H1 (cell line): ENCODE results near the gene TUBGCP6. TPM values are rescaled to one million over a fixed set of nuclear protein-coding genes. Genes with fewer than 3 reads are reported as not detected.

Source experiments
- BACH1 ChIP-seq: IDR thresholded peaks from 2 replicates; pipeline ENCODE4 v1.6.1; 2012; ENCODE audit warnings: low read length, improper control_type of control experiment
- BRCA1 ChIP-seq: IDR thresholded peaks from 2 replicates; pipeline ENCODE4 v1.6.1; 2012; ENCODE audit warnings: low read depth, low read length, improper control_type of control experiment
- CHD2 ChIP-seq: IDR thresholded peaks from 2 replicates; pipeline ENCODE4 v1.6.1; 2012; ENCODE audit warnings: low read length, improper control_type of control experiment
- EGR1 ChIP-seq: IDR thresholded peaks from 2 replicates; pipeline ENCODE4 v1.6.1; 2011; ENCODE audit warnings: low read depth, low read length, borderline replicate concordance
- GABPA ChIP-seq: IDR thresholded peaks from 2 replicates; pipeline ENCODE4 v1.6.1; 2011; ENCODE audit warnings: mild to moderate bottlenecking, low read length, moderate library complexity, borderline replicate concordance; ENCODE audit not compliant: insufficient read depth
- HDAC2 ChIP-seq, 2 experiments: fragments of 300-600 bp in 1 of 2; sonication (generic) in 1 of 2; IDR thresholded peaks; 2 replicates each; pipeline ENCODE4 v1.6.1; 2011 to 2012; ENCODE audit warnings: low read depth in 2 of 2, low read length in 2 of 2, mild to moderate bottlenecking in 2 of 2, moderate library complexity in 2 of 2, borderline replicate concordance in 1 of 2, inconsistent platforms in 1 of 2
- KDM1A ChIP-seq: fragments of 200-600, 300-600 bp; sonication (generic); IDR thresholded peaks from 2 replicates; pipeline ENCODE4 v1.7.1; 2016; ENCODE audit warnings: mild to moderate bottlenecking, low read length, borderline replicate concordance
- RFX5 ChIP-seq: IDR thresholded peaks from 2 replicates; pipeline ENCODE4 v1.6.1; 2011; ENCODE audit warnings: low read depth, low read length, improper control_type of control experiment, borderline replicate concordance
- SRF ChIP-seq: IDR thresholded peaks from 2 replicates; pipeline ENCODE4 v1.6.1; 2011; ENCODE audit warnings: mild to moderate bottlenecking, low read depth, low read length, moderate library complexity
- TCF12 ChIP-seq: IDR thresholded peaks from 2 replicates; pipeline ENCODE4 v1.6.1; 2011; ENCODE audit warnings: low read depth, mild to moderate bottlenecking, low read length
- polyA plus RNA-seq, 7 experiments: library from polyadenylated mRNA; depleted of rRNA in 3 of 7; stranded (reverse) in 5 of 7; unstranded in 2 of 7; fragments of >200 nt in 5 of 7; fragments of 200-250 nt in 2 of 7; gene quantifications; 1 replicate in 5 of 7; 2 replicates in 1 of 7; 4 replicates in 1 of 7; pipeline versions ENCODE4 v1.2.1 to v1.2.3, GENCODE V29; 2011 to 2013; ENCODE audit warnings: missing spikeins in 2 of 7, mixed read lengths in 2 of 7
- total RNA-seq: library from RNA; stranded (reverse); fragmentation: NEBNext Ultra II Directional; extraction: Animal tissue kit (Norgen Biotek cat#: 25700); gene quantifications from 2 replicates; pipeline ENCODE4 v1.2.1, GENCODE V29; 2021
- TF ChIP-seq, protein P1 (sequence below), 3 experiments: IDR thresholded peaks; 1 replicate in 2 of 3; 2 replicates in 1 of 3; pipeline versions ENCODE4 v1.5.1 to v1.6.1; 2011; ENCODE audit warnings: low read length in 3 of 3, mild to moderate bottlenecking in 3 of 3, inconsistent platforms in 2 of 3, low read depth in 1 of 3, moderate library complexity in 1 of 3; ENCODE audit not compliant: insufficient read depth in 1 of 3; ENCODE audit errors: control extremely low read depth in 1 of 3
- TF ChIP-seq, protein P2 (sequence below): IDR thresholded peaks from 2 replicates; pipeline ENCODE4 v1.6.1; 2012; ENCODE audit warnings: inconsistent platforms
- TF ChIP-seq, protein P3 (sequence below): IDR thresholded peaks from 2 replicates; pipeline ENCODE4 v1.6.1; 2011; ENCODE audit warnings: low read depth, mild to moderate bottlenecking, low read length; ENCODE audit not compliant: insufficient read depth

The TUBGCP6 gene
- total and polyA plus RNA-seq, 2 of the 8 experiments (the other 6 are each of a cell fraction or from before 2014, with no cell fraction given), result 24.2 to 24.7 TPM

DNA sequence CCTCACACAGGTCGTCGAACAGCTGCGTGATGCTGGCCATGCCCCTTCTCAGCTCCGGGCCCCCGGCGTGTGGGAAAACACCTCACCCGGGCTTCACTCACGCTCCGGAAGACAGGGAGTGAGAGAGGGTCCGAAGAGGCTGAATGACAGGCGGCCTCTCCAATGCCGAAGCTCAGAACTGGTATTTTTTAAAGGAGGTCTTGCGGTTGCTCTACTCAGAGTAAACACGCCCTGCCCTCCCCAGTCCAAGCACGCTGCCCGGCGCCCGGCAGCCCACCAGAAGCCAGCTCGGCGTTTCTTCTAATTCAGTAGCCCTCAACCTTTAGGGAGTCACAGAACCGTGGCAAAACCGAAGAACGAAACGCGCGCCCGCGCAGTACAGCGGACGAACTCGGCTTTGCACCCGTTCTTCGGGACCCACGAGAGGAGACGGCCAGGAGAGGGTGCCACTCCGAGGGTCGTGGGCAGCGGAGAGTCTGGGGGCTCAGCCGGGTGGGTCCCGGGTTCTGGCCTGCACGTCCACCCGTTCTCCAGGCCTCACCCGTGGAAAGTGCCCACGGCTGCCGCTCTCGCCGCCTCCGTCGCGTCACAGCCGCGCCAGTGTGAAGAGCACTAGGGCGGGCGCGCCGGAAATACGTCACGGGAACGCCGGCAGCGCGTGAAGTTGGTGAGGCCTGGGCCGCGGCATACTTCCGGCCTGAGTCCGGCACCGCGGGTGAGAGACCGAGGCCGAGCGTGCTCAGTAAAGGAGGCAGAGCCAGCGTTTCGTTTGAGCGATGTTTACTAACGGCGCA is at the start of gene TUBGCP6 (continued):
- TF ChIP-seq EGR1 (no peak), SRF (peak; percentile 82), CHD2 (peak; percentile 58; the same call in 1 of the 2 replicates), BACH1 (peak; percentile 68), KDM1A (no peak), HDAC2 (IDR thresholded peaks at IDR 0.05; ENCODE audit: borderline replicate concordance in 1 of 2, low read depth in 2 of 2, low read length in 2 of 2) (peak in 1 of 2 experiments; percentile 88; a peak in 2 of 4 replicates), RFX5 (no peak), BRCA1 (peak; percentile 41; the same call in 1 of the 2 replicates), TCF12 (no peak), GABPA (peak; percentile 96)
- TF ChIP-seq, protein P1, sequence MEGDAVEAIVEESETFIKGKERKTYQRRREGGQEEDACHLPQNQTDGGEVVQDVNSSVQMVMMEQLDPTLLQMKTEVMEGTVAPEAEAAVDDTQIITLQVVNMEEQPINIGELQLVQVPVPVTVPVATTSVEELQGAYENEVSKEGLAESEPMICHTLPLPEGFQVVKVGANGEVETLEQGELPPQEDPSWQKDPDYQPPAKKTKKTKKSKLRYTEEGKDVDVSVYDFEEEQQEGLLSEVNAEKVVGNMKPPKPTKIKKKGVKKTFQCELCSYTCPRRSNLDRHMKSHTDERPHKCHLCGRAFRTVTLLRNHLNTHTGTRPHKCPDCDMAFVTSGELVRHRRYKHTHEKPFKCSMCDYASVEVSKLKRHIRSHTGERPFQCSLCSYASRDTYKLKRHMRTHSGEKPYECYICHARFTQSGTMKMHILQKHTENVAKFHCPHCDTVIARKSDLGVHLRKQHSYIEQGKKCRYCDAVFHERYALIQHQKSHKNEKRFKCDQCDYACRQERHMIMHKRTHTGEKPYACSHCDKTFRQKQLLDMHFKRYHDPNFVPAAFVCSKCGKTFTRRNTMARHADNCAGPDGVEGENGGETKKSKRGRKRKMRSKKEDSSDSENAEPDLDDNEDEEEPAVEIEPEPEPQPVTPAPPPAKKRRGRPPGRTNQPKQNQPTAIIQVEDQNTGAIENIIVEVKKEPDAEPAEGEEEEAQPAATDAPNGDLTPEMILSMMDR (IDR thresholded peaks at IDR 0.05; ENCODE audit: control extremely low read depth in 1 of 3, insufficient read depth in 1 of 3, low read depth in 1 of 3, low read length in 3 of 3), result peak in 2 of 3 experiments; percentile 8 to 16; a peak in 3 of 4 replicates
- TF ChIP-seq, protein P2, sequence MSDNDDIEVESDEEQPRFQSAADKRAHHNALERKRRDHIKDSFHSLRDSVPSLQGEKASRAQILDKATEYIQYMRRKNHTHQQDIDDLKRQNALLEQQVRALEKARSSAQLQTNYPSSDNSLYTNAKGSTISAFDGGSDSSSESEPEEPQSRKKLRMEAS, result peak; percentile 74
- TF ChIP-seq, protein P3, sequence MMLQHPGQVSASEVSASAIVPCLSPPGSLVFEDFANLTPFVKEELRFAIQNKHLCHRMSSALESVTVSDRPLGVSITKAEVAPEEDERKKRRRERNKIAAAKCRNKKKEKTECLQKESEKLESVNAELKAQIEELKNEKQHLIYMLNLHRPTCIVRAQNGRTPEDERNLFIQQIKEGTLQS, result peak; percentile 92
